Right cardiac atrium (tissue), 5 donors: ENCODE results near the gene CNOT3. TPM values are rescaled to one million over a fixed set of nuclear protein-coding genes. Genes with fewer than 3 reads are reported as not detected.
A peak's percentile ranks its signal among the peaks of the same experiment; 100 is the strongest.

Experiments used
- ATAC-seq, 2 donors: fragments of 200-7000 bp; cut with Tn5 transposase; one replicate each; pipeline versions ENCODE4 v1.8.0 to v1.9.1; 2020; ENCODE audit warnings: moderate library complexity in 2 of 2, mild to moderate bottlenecking in 1 of 2
- DNase-seq, 3 donors: peaks; one replicate each; pipeline ENCODE4 v3.0.0-alpha.2; 2020
- H3K27ac ChIP-seq: one replicate; pipeline ENCODE4 v1.5.1; 2013; ENCODE audit warnings: mild to moderate bottlenecking, low read length, control low read depth, moderate library complexity
- H3K27me3 ChIP-seq: one replicate; pipeline ENCODE4 v1.6.1; 2013; ENCODE audit not compliant: control insufficient read depth, insufficient read depth
- H3K4me1 ChIP-seq: one replicate; pipeline ENCODE4 v1.6.1; 2013; ENCODE audit warnings: low read length; ENCODE audit not compliant: control insufficient read depth, insufficient read depth
- H3K4me3 ChIP-seq: one replicate; pipeline ENCODE4 v1.5.1; 2013; ENCODE audit warnings: low read length, control low read depth
- H3K9me3 ChIP-seq: one replicate; pipeline ENCODE4 v1.6.1; 2013; ENCODE audit warnings: low read length; ENCODE audit not compliant: control insufficient read depth
- WGBS: extraction: QIAGEN DNeasy Blood & Tissue Kit; methylation state at CpG from one replicate; pipeline ENCODE4 v1.1.7; 2013; 5-methylcytosine and 5-hydroxymethylcytosine counted together
- intact Hi-C, 4 donors: fragments of 100-400 bp; cut with DNase I; formaldehyde crosslinking; loops; one replicate each; pipeline versions ENCODE4 v1.11.0 to v1.14.0; 2022 to 2023
- polyA plus RNA-seq: library from polyadenylated mRNA; stranded (reverse); fragments of 200-250 nt; gene quantifications from one replicate; pipeline ENCODE4 v1.2.3, GENCODE V29; 2013
- total RNA-seq, 4 donors: library from RNA; stranded (reverse); fragmentation: NEBNext Ultra II Directional; extraction: Animal tissue kit (Norgen Biotek cat#: 25700); gene quantifications; one replicate each; pipeline ENCODE4 v1.2.1, GENCODE V29; 2021
- donor health status: healthy with polysubstance abuse.
- donor health status: DM: no; HTN: yes; CAD: no.
- donor health status: DM: no; HTN: no; CAD: no.
- donor health status: DM: no; HTN: yes; CAD: no; lungs with severe emphysema.
- donor health status: DM: yes; HTN: yes; CAD: no.

The CNOT3 gene
- total and polyA plus RNA-seq, 5 donors = 18.2 to 26.5 (median 20.9) TPM

DNA sequence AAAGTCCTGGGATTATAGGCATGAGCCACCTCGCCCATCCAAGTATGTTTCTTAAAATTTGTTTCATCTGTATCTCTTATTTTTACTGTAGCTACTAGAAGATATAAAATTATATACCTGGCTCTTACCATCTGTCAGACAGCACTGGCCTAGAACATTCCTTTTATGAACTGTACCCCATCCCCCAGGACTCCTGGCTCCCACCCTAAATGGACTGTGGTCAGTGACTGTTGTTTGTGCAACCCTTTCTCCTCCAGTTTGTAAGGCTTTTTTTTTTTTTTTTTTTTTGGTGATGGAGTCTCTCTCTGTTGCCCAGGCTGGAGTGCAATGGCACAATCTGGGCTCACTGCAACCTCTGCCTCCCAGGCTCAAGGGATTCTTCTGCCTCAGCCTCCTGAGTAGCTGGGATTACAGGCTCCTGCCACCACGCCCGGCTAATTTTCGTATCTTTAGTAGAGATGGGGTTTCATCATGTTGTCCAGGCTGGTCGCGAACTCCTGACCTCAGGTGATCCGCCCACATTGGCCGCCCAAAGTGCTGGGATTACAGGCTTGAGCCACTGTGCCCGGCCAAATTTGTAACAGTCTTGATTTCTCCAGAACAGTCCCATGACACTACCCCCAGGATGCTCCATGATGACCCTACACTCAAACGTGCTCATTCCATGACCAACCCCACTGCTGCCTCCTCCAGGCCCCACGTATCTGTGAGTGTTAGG is 32.4 kb upstream of the CNOT3 start:
- Histone ChIP-seq H3K27ac (no peak overlapping the region), H3K27me3 (no peaks in the 10 kb centered on the region), H3K9me3 (no peaks in the 10 kb centered on the region), H3K4me1 (no peaks in the 10 kb centered on the region), H3K4me3 (no peak overlapping the region)
- intact Hi-C loops = no loop called here
- ATAC-seq (no peak), DNase-seq (no peak)
- 90% methylated on average over 11 of the region's 11 CpGs for WGBS

DNA sequence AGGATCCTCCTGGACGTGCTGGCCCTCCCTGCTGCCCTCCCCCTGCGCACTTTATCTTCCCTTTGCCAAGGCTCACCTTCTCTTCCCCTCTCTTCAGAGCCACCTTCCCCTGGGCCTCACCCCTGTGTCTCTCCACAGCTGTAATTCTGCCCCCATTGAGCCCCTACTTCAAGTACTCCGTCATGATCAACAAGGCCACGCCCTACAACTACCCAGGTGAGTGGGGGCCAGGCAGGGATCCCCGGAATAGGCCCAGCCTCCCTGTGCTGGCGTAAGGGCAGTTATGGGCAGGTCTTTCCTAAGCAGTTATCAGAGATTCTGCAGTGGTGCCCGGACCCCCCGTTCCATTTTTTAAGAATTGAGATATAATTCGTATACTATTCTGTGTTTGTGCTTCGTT is 31.8 kb upstream of the CNOT3 start:
- WGBS = 92% methylated on average over 10 of the region's 10 CpGs
- no peak overlapping the region for H3K4me3 ChIP-seq
- H3K27ac ChIP-seq = no peak overlapping the region
- ATAC-seq (no peak), DNase-seq (no peak)
- no peaks in the 10 kb centered on the region for H3K9me3 ChIP-seq
- intact Hi-C loops = no loop called here
- no peaks in the 10 kb centered on the region for H3K4me1 ChIP-seq
- H3K27me3 ChIP-seq = no peaks in the 10 kb centered on the region

DNA sequence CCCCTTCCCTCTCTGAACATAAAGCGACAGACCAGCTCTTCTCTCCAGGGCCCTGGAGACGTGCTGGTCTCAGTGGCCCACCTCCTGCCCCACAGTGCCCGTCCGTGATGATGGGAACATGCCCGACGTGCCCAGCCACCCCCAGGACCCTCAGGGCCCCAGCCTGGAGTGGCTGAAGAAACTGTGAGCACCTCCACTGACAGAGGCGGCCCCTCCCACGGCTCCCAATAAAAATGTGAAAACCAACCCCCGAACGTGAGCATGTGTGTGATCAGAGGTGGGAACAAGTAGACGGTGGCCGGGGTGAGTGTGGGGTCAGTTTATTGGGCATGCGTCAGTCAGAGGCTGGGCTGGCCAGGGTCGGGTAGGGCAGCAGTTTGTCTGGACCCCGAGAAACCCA is 30.8 kb upstream of the CNOT3 start:
- Histone ChIP-seq H3K9me3 (no peaks in the 10 kb centered on the region), H3K4me3 (no peak overlapping the region), H3K27ac (no peak overlapping the region), H3K27me3 (no peaks in the 10 kb centered on the region), H3K4me1 (no peaks in the 10 kb centered on the region)
- DNase-seq = no peak
- no peak for ATAC-seq
- 72% methylated on average over 15 of the region's 15 CpGs for WGBS
- intact Hi-C loops = no loop called here

DNA sequence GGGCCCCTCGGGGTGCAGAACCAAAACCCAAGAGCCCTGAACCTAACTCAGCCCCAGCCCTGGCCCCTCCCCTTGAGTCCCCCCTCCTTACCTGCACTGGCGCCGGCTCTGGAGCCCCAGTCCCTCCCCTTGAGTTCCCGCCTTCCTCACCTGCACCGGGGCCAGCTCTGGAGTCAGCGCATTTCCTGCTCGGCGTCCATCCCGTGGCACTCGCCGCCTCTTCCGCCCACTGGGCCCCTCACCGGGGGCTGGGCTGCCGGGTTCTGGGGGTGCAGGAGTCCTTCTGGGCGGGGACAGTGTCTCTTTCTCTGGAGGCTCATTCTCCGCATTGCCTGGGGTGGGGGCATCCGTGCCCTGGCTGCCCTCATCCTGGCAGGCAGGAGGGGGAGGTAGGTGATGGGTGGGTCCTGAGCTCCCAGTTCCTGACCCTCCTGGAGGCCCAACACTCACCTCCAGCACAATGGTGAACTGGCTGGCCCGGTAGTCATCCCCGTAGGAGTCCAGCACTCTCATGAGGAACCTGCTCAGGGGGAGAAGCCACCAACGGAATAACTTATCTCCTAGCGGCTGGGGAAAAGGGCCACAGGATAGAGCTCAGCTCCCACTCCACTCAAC is 29.6 kb upstream of the CNOT3 start:
- no peaks in the 10 kb centered on the region for H3K27me3 ChIP-seq
- H3K27ac ChIP-seq = no peak overlapping the region
- ATAC-seq (no peak), DNase-seq (no peak)
- H3K4me3 ChIP-seq = no peak overlapping the region
- H3K9me3 ChIP-seq = no peaks in the 10 kb centered on the region
- no peaks in the 10 kb centered on the region for H3K4me1 ChIP-seq
- intact Hi-C loops = no loop called here
- WGBS = 77% methylated on average over 21 of the region's 21 CpGs

DNA sequence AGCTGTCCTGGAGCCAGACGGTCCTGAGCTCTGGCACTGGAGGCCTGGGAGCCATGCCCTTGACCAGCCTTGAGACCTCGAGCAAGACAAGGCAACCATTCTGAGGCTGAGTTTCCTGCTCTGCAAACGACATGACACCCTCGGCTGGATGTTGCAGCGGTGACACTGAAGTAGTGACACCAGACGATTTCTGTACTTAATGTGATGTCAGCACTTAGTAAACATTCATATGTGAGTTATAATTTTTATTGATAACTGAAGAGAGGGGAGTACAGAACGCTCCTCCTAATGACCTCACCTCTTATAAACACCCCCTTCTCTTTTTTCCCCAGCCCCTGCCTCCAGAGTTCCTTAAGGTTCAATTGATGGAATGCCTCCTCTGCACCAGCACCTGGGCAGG is 29.1 kb upstream of the CNOT3 start:
- ATAC-seq (no peak), DNase-seq (no peak)
- H3K4me1 ChIP-seq = no peaks in the 10 kb centered on the region
- no peak overlapping the region for H3K27ac ChIP-seq
- WGBS = 75% methylated on average over 7 of the region's 7 CpGs
- no peaks in the 10 kb centered on the region for H3K27me3 ChIP-seq
- intact Hi-C loops = no loop called here
- no peak overlapping the region for H3K4me3 ChIP-seq
- no peaks in the 10 kb centered on the region for H3K9me3 ChIP-seq

DNA sequence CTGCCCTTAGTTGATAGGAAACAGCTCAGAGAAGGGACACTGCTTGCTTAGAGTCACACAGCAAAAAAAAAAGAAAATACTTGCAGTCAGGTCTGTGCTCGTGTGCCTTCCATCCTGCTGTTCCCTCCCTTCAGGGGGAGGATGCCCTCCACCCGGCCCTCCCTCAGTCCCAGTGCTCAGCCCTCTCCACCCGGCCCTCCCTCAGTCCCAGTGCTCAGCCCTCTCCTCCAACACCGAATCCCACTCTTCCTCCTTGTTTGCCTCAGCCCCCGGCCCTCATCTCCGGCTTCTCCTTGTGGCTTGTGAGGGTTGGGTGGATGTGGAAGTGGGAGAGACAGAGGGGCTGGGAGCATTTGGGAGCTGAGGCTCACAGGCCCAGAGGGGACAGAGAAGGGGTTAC is 27.9 kb upstream of the CNOT3 start:
- H3K27ac ChIP-seq = no peak overlapping the region
- no peaks in the 10 kb centered on the region for H3K9me3 ChIP-seq
- 72% methylated on average over 6 of the region's 6 CpGs for WGBS
- no peaks in the 10 kb centered on the region for H3K27me3 ChIP-seq
- intact Hi-C loops = no loop called here
- H3K4me1 ChIP-seq = peaks cover 4% of the 10 kb centered on the region
- no peak overlapping the region for H3K4me3 ChIP-seq
- no peak for DNase-seq
- no peak for ATAC-seq

DNA sequence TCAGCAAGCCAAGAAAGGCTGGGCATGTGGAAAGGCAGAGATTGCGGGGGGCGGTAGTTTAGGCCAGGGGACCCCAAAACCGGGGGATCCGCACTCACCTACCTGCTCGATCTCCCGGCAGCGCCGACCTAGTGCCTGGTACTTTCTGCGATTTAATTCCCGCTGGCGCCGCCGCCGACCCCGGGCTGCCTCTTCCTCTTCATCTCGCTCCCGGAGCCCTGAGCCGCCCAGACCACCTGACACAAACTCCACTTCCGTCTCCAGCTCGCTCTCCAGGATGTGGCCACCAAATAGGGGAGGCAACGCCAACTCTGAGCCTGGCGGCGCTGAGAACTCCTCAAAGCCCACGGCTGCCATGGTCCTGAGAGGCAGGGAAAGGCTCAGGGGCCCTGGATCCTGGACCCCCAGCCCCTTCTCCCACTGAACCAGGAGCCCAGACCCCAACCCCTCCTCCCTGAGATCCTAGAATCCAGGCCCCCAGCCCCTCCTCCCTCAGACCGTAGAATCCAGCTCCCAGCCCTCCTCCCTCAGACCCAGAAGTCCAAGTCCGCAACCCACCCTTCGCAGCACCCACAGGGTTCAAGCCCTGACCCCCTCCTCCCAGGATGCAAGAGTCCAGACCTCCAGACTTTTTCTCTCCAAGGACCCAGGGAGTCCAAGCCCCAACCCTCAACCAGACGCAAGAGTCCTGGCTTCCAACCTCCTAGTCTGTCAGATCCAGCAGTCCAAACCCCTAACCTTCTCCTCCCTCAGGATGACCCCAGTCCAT is 23.0 kb upstream of the CNOT3 start:
- peak overlapping the region; percentile 80 for H3K4me3 ChIP-seq
- intact Hi-C loops = no loop called here
- peak in 2 of 3 donors; percentile 67 to 75 for DNase-seq
- H3K27me3 ChIP-seq = no peaks in the 10 kb centered on the region
- WGBS = 17% methylated on average over 28 of the region's 28 CpGs
- H3K27ac ChIP-seq = no peak overlapping the region
- peak; percentile 22 to 52 for ATAC-seq
- H3K4me1 ChIP-seq = peaks cover 6% of the 10 kb centered on the region
- no peaks in the 10 kb centered on the region for H3K9me3 ChIP-seq

DNA sequence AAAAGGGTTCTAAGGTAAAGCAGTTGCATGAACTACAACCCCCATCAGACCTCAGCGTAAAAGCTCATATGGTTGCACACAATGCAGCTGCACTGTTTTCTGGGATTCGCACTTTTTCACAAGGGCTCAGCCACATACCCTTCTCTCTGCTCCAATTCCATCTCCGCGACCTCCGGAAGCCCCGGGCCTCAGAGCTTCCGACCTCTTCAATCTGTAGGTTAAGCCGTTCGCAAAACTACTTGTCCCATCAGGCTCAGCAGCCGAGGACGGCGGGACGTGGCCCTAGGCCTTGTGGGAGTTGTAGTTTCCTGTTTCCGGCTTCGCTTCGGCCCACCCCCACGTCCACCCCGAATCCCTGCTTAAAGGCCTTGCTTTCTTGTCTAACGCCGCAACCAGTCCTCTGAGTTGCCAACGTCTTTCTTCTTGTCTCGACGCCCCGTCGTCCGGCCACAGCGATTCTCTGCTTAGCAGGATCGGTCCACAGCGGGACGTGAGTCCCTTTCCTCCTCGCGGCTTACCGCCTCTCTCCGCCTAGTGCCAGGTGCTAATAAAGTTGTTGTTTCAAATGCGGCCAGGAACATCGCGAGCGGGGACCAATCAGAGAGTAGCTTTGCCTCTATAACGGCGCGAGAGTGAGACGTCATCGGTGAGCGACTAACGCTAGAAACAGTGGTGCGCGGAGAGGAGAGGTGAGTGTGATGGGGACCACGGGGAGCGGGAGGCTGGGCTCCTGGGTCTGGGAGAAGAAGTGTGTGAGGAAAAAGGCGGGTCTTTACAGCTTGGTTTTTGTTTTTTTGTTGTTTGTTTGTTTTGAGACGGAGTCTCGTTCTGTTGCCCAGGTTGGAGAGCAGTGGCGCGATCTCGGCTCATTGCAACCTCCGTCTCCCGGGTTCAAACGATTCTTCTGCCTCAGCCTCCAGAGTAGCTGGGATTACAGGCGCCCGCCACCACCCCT is 22.2 kb upstream of the CNOT3 start, which contains the start of the genes PRPF31 and TFPT:
Gene PRPF31 (plus strand): TSS at position 646 of the 955 bp plus-strand sequence. CDS start 2,525 bp downstream, outside the sequence.
Gene TFPT (minus strand): TSS at position 549 of the 955 bp plus-strand sequence. CDS start 388 bp downstream, at position 161.
- peak within 1 kb of the TSS; percentile 80 for H3K4me3 ChIP-seq
- DNase-seq = peak; percentile 97 to 99 (median 97)
- no peaks in the 10 kb centered on the region for H3K9me3 ChIP-seq
- H3K4me1 ChIP-seq = peaks cover 6% of the 10 kb centered on the region
- WGBS = under 1% methylated on average over 60 of the region's 60 CpGs
- intact Hi-C loops = no loop called here
- no peaks in the 10 kb centered on the region for H3K27me3 ChIP-seq
- H3K27ac ChIP-seq = peak within 1 kb of the TSS; percentile 98
- ATAC-seq = peak; percentile 95 to 96

DNA sequence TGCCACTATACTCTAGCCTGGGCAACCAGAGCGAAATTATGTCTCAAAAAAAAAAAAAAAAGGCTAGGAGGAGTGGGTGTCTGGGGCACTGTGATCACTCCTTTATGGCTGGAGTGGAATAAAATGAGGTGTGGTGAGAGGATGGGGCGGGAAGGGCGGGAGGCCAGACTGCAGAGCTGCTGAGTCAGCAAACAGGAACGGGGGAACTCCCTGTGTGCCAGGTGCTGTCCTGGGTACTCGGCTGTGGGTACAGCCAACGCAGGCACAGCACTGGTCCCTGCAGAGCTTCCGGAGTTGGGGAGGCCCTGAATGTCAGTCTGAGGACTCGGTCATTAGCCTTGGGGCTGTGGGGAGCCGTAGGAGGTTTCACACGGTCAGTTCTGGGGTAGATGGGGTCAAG is 16.3 kb upstream of the CNOT3 start:
- Histone ChIP-seq H3K9me3 (no peaks in the 10 kb centered on the region), H3K27ac (no peak overlapping the region), H3K4me1 (no peaks in the 10 kb centered on the region), H3K4me3 (no peak overlapping the region), H3K27me3 (no peaks in the 10 kb centered on the region)
- ATAC-seq (no peak), DNase-seq (peak in 1 of 3 donors; percentile 49)
- WGBS = 96% methylated on average over 10 of the region's 10 CpGs
- intact Hi-C loops = no loop called here

DNA sequence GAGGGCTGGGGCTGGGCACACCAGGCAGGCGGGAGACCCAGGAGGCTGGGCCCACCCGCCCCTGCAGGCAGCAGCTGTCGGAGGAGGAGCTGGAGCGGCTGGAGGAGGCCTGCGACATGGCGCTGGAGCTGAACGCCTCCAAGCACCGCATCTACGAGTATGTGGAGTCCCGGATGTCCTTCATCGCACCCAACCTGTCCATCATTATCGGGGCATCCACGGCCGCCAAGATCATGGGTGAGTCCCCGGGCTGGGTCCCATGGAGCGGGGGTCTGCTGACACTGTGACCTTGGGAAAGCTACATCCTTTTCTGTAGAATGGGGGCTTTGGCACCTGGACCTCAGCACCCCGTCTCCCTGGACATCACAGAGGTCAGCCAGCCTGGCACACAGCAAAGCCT is 13.9 kb upstream of the CNOT3 start:
- ATAC-seq (no peak), DNase-seq (peak in 1 of 3 donors; percentile 44)
- H3K9me3 ChIP-seq = no peaks in the 10 kb centered on the region
- H3K27ac ChIP-seq = no peak overlapping the region
- 95% methylated on average over 17 of the region's 17 CpGs for WGBS
- intact Hi-C loops = no loop called here
- no peaks in the 10 kb centered on the region for H3K4me1 ChIP-seq
- H3K27me3 ChIP-seq = no peaks in the 10 kb centered on the region
- H3K4me3 ChIP-seq = no peak overlapping the region
